ENCODE results near the gene TNXB. TPM values are rescaled to one million over a fixed set of nuclear protein-coding genes. Genes with fewer than 3 reads are reported as not detected.
A peak's percentile ranks its signal among the peaks of the same experiment; 100 is the strongest.

Gene TNXB
- total and polyA plus RNA-seq, 2 of the 4 experiments (the other 2 are of a cell fraction) = 0.05 TPM; not detected in 1

DNA sequence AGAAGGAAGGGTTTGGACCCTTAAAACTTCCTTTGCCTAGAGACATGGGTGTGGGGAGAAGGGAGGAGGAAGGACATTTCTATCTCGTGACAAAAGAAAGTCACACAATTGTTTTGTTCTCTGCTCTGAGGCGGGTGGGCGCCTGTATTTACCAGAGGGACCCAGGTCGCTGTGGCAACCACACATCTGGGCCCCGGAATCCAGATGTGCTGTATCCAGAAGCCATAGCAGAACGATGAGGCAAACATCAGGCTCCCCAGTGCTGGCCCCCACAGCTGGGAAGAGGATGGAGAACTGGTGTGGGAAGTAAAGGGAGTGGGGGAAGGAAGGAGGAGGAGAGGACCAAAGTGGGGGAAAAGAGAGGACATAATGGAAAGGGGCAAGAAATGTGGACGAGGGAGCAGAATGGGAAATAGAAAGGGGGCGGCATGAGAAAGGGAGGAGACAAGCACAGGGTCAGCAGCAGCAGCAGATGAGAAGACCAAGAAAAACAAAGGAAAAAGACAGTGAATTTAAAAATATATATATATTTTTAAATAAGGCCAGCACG, 3.4 kb upstream of the TNXB start:
- Histone ChIP-seq H4K91ac (ENCODE audit: insufficient read depth, low read depth, low read length) (no peak overlapping the region), H3K27ac (ENCODE audit: insufficient read depth, low read length) (no peak overlapping the region), H3K9ac (ENCODE audit: low read depth, low read length) (no peak overlapping the region), H2AK5ac (ENCODE audit: low read depth, low read length) (peak overlapping the region; percentile 1; the same call in 1 of the 2 replicates), H3K18ac (ENCODE audit: low read depth, low read length) (no peak overlapping the region; the same call in 1 of the 2 replicates), H2BK20ac (ENCODE audit: low read depth, low read length) (no peak overlapping the region), H2BK120ac (ENCODE audit: low read depth, low read length) (peak overlapping the region; percentile 29; the same call in 1 of the 2 replicates), H4K8ac (ENCODE audit: low read depth in 2 of 2, low read length in 2 of 2) (no peak overlapping the region), H3K56ac (ENCODE audit: extremely low read depth, insufficient read depth, low read length) (no peak overlapping the region), H2AFZ (replicated peaks; ENCODE audit: low read length, poor library complexity) (no peak overlapping the region), H4K5ac (ENCODE audit: low read depth, low read length) (no peak overlapping the region; the same call in 1 of the 2 replicates), H3K4me2 (ENCODE audit: low read depth, low read length) (no peak overlapping the region; the same call in 1 of the 2 replicates), H2BK15ac (ENCODE audit: low read depth, low read length) (no peak overlapping the region), H3K4me1 (ENCODE audit: control insufficient read depth, insufficient read depth, low read length) (peaks cover 34% of the 10 kb centered on the region), H3K4me3 (ENCODE audit: insufficient read depth, low read depth, low read length) (no peak overlapping the region), H3K79me1 (ENCODE audit: low read depth in 1 of 2, low read length in 2 of 2) (peaks cover 0 to 9% of the 10 kb centered on the region in 2 experiments; a peak in 1 of 4 replicates), H2AK9ac (replicated peaks; ENCODE audit: low read depth, low read length, poor library complexity) (no peak overlapping the region), H2BK5ac (ENCODE audit: low read depth, low read length, poor library complexity, severe bottlenecking) (no peak overlapping the region), H3K4ac (ENCODE audit: low read depth, low read length) (no peak overlapping the region; the same call in 1 of the 2 replicates), H3K14ac (replicated peaks; ENCODE audit: low read depth, low read length) (no peak overlapping the region), H4K20me1 (ENCODE audit: insufficient read depth, low read length) (peaks cover 4% of the 10 kb centered on the region; the same call in 1 of the 2 replicates), H3K9me3 (ENCODE audit: control insufficient read depth, insufficient read depth, low read length) (no peaks in the 10 kb centered on the region), H3K9me1 (ENCODE audit: insufficient read depth, low read length) (peaks cover 9% of the 10 kb centered on the region), H3K23ac (ENCODE audit: low read depth, low read length) (no peak overlapping the region), H3K27me3 (ENCODE audit: control insufficient read depth, insufficient read depth, low read length) (peaks cover 19% of the 10 kb centered on the region), H3K36me3 (ENCODE audit: control insufficient read depth, insufficient read depth, low read length) (peaks cover 19% of the 10 kb centered on the region)
- ChIA-PET POLR2A (ENCODE audit: unreplicated experiment) (no interaction called here), CTCF (no interaction called here)
- WGBS, 2 experiments (ENCODE audit: extremely low coverage in 2 of 2, insufficient read length in 1 of 2) = 75% methylated on average over 6 of the region's 9 CpGs; no CpG with 5 or more reads in 1 of the 2 experiments
- DNase-seq = no peak
- BruUV-seq (replicated peaks) = no TSS peak
- dilution Hi-C loops (cut with HindIII; ENCODE audit: low sequenced_read_pairs, unreplicated experiment) (no loop called here), in situ Hi-C loops (cut with MboI; ENCODE audit: low sequenced_read_pairs) (loop anchor here (10.0 kb wide), 1 partner anchor 138 kb away; the partner anchor contains the start of gene DXO), intact Hi-C loops (cut with micrococcal nuclease) (loop anchor here (5.0 kb wide), 1 partner anchor 155 kb away; the partner anchor contains the start of genes NELFE and SKIC2)
- no peak for TF ChIP-seq RCOR1 (IDR thresholded peaks at IDR 0.05; ENCODE audit: insufficient replicate concordance, low read length)
- TF ChIP-seq CHD1 (IDR thresholded peaks at IDR 0.05; ENCODE audit: low read depth, low read length) = no peak
- no peak for TF ChIP-seq CEBPB (IDR thresholded peaks at IDR 0.05; ENCODE audit: low read depth, low read length)
- TF ChIP-seq MAZ (IDR thresholded peaks at IDR 0.05; ENCODE audit: borderline replicate concordance, low read depth, low read length) = no peak
- TF ChIP-seq BHLHE40 (IDR thresholded peaks at IDR 0.05; ENCODE audit: low read depth, low read length) = no peak
- no peak for TF ChIP-seq FOS (IDR thresholded peaks at IDR 0.05; ENCODE audit: low read depth, low read length)
- no peak for TF ChIP-seq RAD21 (IDR thresholded peaks at IDR 0.05; ENCODE audit: low read length)
- no peak for TF ChIP-seq POLR2A (IDR thresholded peaks at IDR 0.05; ENCODE audit: low read depth, low read length)
- TF ChIP-seq MXI1 (IDR thresholded peaks at IDR 0.05; ENCODE audit: borderline replicate concordance, low read depth, low read length) = no peak
- ATAC-seq (ENCODE audit: low read depth) = no peak
